NCI-H2227 treated with DMSO at 0.1 percent for 48 hours (cell line): ENCODE data around the gene CYP51A1.
"Not testable (repeated sequence)": the region's sequence is repeated elsewhere in the genome, so short reads cannot be mapped to it uniquely, and the experiment has no call there.

Experiments used
- DNase-seq: peaks from one replicate; lab custom pipeline; 2025; lab: John Stamatoyannopoulos, UW

CYP51A1 gene

DNA sequence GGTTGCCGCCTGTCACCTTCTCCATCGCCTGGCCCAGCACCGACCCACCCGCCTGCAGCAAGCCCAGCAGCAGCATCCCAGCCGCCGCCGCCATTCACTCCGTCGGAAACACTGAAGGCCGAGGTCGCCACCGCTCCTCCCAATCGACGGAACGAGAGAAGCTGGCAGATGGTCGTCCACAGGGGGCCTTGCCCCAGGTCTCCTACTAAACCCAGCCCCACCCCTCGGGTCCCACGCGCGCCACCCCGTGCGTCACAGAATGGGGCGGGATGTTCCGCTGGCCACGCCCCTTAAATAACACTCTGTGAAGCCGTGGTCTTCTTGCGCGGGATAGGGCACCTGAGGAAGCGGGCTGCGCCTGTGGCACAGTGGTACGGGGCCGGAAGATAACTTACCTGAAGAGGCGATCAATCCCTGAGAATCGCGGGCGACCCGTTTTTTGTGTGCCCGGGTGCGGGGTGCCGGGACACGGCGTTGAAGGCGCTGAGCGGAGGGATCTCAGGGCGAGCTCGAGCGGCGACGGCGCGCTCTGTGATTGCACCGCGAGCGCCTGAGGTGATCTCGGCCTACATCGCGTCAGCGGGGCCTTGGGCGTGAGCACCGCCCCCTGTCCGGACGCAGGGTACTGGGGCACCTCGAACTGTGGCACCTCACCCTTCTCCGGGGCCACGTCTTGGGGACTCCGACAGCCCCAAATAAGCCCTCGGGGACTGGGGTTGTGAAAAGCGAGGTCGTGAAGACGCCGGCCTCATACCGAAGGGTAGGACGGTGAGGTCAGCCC lies at the start of gene CYP51A1:
TSS of gene CYP51A1 (minus strand) at position 207 of the 781 bp plus-strand sequence. CDS start at position 94, 113 bp downstream.
- peak; percentile 97 for DNase-seq

- peak; percentile 95 for DNase-seq
These were observed 44.9 kb upstream of the CYP51A1 start, which contains the start of gene LRRD1 for GRCh38 chr7:92178928-92179924. LRRD1 (minus strand) TSS chr7:92179142; CDS start chr7:92165202, 13,940 bp downstream.

DNA sequence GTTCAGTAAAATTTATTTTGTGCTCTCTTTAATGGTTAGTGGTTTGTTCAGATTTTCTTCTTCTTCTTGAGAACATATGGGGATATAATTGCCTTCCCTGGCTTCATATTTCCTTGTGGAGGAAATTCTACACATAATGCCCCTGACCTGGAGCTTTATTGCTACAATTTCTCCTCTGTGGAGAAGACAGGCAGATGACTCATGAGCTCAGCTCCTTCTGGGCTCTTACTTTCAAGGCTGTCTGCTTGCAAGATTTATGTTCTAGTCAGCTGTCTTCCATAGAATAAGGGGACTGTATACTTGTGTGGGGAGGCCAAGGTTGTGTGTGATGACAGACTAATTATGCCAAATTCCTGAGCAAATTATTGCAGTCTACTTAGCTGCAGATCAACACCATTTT lies 43.1 kb upstream of the CYP51A1 start:
- DNase-seq, result peak; percentile 25

DNA sequence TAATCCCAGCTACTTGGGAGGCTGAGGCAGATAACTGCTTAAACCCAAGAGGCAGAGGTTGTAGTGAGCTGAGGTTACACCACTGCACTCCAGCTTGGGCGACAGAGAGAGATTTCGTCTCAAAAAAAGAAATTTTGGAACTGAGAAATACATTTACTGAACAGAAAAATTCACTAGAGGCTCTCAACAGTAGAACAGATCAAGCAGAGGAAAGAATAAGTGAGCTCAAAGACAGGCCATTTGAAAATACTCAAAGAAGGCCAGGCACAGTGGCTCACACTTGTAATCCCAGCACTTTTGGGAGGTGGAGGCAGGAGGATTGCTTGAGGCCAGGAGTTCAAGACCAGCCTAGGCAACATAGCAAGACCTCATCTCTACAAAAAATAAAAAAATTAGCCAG lies 35.3 kb upstream of the CYP51A1 start:
- not testable (repeated sequence) for DNase-seq

DNA sequence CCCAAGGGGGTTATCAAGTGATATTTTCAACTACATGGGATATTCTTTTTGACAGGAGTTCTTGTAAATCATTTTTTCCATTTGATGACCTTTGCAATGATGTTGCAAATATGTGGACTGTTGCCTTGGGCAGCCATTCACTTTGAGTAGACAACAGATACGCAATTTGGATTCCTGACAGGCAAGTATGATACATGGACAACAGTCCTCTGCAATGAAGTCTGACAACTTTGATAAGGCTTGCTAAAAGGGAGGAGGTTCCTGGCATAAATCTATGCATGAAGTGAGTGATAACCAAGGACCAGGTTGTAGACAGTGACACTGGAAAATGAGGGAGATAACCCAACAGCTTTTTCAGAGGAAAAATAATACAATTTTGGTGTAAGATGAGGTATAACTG lies 27.0 kb upstream of the CYP51A1 start:
- DNase-seq, result no peak

DNA sequence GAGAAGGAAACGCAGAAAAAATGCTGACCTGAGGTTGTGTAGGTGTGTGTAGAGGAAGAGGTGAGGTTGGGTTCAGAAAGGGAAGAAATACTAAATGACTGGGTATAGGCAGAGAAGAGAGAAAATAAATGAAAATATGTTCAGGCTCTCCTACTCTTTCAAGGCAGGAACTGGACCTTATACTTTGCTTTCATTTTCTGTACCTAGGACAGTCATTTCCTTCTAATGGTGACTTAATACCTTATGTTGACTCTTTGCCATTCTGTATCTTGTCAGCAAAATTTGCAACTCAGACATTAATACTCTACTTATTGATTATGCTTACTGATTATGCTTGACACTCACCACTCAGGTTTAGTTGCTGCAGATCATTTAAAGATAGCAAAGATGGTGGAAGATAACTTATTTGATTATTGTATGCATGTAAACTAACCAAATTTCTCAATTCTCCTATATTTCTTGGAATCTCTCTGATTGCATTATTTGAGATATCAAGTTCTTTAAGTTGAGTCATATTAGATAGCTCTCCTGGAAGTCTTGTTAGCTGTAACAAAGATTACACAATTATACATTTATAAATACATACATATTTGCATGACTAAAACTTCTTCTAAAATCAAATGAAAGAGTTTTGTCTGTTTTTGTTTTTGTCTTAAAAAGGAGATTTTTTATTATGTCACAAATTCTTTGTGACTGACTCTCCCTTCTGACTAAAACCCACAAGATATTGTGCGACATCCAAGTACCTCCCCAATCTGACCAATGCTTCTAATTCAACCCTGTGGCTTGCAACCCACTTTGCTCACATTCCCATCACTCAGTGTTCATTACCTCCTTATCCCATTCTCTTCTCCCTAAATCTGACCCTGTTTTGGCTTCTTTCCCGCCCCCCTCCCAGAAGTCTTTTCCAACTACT lies 24.6 kb upstream of the CYP51A1 start:
- DNase-seq, result no peak

DNA sequence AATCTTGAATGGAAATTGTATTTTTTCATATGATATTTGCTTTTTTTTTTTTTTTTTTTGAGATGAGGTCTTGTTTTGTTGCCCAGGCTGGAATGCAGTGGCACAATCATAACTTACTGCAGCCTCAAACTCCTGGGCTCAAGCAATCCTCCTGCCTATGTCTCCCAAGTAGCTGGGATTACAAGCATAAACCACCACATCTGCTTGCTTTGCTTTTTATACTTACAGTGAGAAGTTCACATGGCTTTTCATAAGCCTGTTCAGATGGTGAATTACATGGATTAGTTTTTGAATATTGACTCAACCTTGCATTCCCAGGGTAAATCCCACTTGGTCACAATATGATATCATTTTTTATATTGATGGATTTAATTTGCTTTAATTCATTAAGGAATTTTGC lies 22.7 kb upstream of the CYP51A1 start:
- no peak for DNase-seq

- DNase-seq, result no peak
These were observed 20.9 kb upstream of the CYP51A1 start for GRCh38 chr7:92155108-92155739.

- DNase-seq, result peak; percentile 63
These were observed 16.3 kb upstream of the CYP51A1 start for GRCh38 chr7:92150450-92151017.

DNA sequence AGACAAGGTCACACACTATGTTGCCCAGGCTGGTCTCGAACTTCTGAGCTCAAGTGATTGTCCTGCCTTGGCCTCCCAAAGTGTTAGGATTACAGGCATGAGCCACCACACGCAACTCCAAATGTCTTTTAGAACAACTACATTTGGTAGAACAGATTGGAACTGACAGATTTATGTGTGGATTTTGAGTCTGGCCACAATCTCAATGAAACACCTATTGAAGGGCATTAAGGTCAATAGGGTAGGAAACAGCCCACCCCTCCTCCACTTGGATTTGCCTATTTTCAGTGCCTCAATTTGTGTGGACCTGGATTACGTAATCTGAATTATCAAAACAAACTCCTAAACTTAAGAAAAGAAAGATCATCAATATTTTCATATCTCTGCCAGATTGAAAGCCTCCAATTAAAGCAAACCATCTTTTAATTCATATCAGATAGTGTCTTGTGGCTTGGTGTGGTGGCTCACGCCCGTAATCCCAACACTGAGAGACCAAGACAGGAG lies 15.5 kb upstream of the CYP51A1 start:
- no peak for DNase-seq

DNA sequence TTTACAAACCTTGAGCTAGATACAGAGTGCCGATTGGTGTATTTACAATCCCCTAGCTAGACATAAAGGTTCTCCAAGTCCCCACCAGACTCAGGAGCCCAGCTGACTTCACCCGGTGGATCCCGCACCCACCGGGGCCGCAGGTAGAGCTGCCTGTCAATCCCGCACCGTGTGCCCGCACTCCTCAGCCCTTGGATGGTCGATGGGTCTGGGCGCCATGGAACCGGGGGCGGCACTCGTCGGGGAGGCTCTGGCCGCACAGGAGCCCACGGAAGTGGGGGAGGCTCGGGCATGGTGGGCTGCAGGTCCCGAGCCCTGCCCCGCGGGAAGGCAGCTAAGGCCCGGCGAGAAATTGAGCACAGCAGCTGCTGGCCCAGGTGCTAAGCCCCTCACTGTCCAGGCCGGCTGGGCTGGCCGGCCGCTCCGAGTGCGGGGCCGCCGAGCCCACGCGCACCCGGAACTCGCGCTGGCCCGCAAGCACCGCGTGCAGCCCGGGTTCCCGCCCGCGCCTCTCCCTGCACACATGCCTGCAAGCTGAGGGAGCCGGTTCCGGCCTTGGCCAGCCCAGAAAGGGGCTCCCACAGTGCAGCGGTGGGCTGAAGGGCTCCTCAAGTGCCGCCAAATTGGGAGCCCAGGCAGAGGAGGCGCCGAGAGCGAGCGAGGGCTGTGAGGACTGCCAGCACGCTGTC lies 9.1 kb upstream of the CYP51A1 start:
- not testable (repeated sequence) for DNase-seq

- not testable (repeated sequence) for DNase-seq
These were observed 8.5 kb upstream of the CYP51A1 start for GRCh38 chr7:92142791-92143190.

- DNase-seq, result no peak
These were observed 6.9 kb upstream of the CYP51A1 start for GRCh38 chr7:92141161-92141560.

GRCh38 chr7:92137557-92137956 lies 3.3 kb upstream of the CYP51A1 start:
- DNase-seq, result no peak

GRCh38 chr7:92135052-92135889 lies 994 bp upstream of the CYP51A1 start:
- DNase-seq, result peak; percentile 59

DNA sequence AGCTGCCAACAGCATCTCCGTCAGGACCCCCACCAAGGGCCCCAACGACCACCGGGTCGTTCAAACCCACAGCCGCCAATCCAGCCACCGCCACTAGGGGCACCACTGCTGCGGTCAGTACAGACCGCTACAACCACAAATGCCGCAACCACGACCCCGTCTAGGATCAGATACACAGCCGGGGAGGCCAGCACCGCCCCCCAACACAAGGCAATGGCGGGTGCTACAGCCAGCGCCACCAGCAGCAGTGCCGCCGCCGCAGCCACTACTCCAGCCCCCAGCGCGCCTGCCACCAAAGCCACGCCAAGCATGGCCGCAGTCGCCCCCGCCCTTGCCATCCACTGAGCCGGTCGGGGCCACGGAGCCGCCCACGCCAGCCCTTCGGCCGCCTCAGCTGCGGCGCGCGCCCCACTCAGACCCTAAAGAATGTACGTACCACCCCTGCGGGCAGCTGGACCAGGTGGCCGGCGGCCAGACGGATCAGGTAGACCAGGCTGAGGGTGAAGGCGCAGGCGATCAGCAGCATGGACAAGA lies 473 bp downstream of the CYP51A1 start:
- peak; percentile 72 for DNase-seq

DNA sequence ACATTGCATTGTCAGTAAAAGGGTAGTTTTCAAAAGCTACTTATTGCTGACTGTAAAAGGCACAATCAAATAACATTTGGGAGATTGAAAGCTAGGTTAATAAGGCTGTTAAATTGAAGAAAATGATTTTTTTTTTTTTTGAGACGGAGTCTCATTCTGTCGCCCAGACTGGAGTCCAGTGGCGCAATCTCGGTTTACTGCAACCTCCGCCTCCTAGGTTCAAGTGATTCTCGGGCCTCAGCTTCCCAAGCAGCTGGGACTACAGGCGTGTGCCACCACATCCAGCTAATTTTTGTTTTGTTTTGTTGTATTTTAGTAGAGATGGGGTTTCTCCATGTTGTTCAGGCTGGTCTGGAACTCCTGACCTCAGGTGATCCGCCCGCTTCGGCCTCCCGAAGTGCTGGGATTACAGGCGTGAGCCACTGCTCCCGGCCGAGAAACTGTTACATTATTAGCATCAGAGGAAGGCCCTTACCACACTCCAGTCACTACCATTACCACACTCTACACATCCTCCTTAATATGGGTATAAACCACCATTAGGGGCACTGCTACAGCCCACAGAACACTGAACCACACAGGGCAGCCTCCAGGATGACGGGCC lies 1.0 kb downstream of the CYP51A1 start:
- no peak for DNase-seq

DNA sequence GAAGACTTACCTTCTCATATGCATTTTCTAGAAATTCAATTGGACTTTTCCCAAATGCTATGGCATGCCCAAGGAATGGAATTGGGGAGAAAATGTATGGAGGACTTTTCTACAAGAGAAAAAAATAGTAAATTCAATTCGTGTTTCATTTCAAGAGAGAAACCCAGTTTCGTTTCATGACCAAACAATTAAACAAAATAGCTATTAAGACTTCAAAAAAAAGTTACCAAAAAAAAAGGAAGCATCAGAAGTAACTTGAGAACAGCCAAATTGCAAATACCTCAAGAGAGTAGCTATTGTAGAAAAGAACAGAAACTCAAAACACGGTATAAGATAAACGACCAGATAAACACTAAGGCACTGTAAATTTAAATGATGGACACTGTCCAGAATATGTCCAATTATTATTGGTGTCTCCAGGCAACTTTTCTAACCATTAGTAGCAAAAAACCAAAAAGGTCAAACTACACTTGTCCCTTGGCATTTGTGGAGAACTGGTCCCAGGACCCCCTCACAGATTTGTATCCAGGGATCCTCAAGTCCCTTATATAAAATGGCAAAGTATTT lies 2.4 kb downstream of the CYP51A1 start:
- DNase-seq, result no peak
